Stimulated activated CD8-positive, alpha-beta memory T cell treated with anti-CD3 and anti-CD28 coated beads, Interleukin-4, amount 100 ng/mL, for 4 hours (primary cell): Measurements from ENCODE around the gene RPH3AL.

Source experiments
- DNase-seq, 2 donors: peaks; one replicate each; pipeline ENCODE4 v3.0.0-alpha.2; 2020; ENCODE audit warnings: low read depth in 2 of 2, low spot score in 1 of 2

RPH3AL gene

GRCh38 chr17:266219-266618 is 86.4 kb downstream of the RPH3AL start:
- DNase-seq, result no peak

- DNase-seq, result no peak
Measured at GRCh38 chr17:265718-266117, 86.9 kb downstream of the RPH3AL start.

GRCh38 chr17:263773-264172 is 88.8 kb downstream of the RPH3AL start:
- DNase-seq, result no peak

GRCh38 chr17:263271-263670 is 89.3 kb downstream of the RPH3AL start:
- DNase-seq, result no peak

GRCh38 chr17:261635-262034 is 91.0 kb downstream of the RPH3AL start:
- DNase-seq, result no peak

GRCh38 chr17:260944-261343 is 91.7 kb downstream of the RPH3AL start:
- no peak for DNase-seq

- DNase-seq, result no peak
Measured at GRCh38 chr17:260031-260791, 92.4 kb downstream of the RPH3AL start.

- no peak for DNase-seq
Measured at GRCh38 chr17:259341-259976, 93.1 kb downstream of the RPH3AL start.

GRCh38 chr17:258906-259305 is 93.7 kb downstream of the RPH3AL start:
- no peak for DNase-seq

GRCh38 chr17:258045-258734 is 94.4 kb downstream of the RPH3AL start:
- DNase-seq, result no peak

- no peak for DNase-seq
Measured at GRCh38 chr17:253091-253846, 99.3 kb downstream of the RPH3AL start.

- DNase-seq, result no peak
Measured at GRCh38 chr17:252456-252855, 100.2 kb downstream of the RPH3AL start.

GRCh38 chr17:251531-251930 is 101.1 kb downstream of the RPH3AL start:
- DNase-seq, result no peak

GRCh38 chr17:250487-251300 is 101.9 kb downstream of the RPH3AL start:
- no peak for DNase-seq

GRCh38 chr17:249236-249993 is 103.2 kb downstream of the RPH3AL start:
- no peak for DNase-seq

GRCh38 chr17:248337-249235 is 104.0 kb downstream of the RPH3AL start:
- DNase-seq, result no peak

- no peak for DNase-seq
Measured at GRCh38 chr17:247767-248166, 104.8 kb downstream of the RPH3AL start.

- no peak for DNase-seq
Measured at GRCh38 chr17:246851-247421, 105.7 kb downstream of the RPH3AL start.

GRCh38 chr17:246226-246625 is 106.4 kb downstream of the RPH3AL start:
- no peak for DNase-seq
